Measurements from ENCODE around the gene TMEM175. TPM values are rescaled to one million over a fixed set of nuclear protein-coding genes. Genes with fewer than 3 reads are reported as not detected.

The TMEM175 gene
- polyA plus RNA-seq, 1 donor (not counting 4 experiments of a cell fraction or from before 2014, with no cell fraction given), result 23.2 TPM

- Histone ChIP-seq H3K9me3 (ENCODE audit: control insufficient read depth, low read depth, low read length) (no peaks in the 10 kb centered on the region), H3K4me3 (ENCODE audit: control insufficient read depth in 2 of 3, extremely low read depth in 1 of 3, insufficient read depth in 2 of 3, low read depth in 1 of 3, low read length in 3 of 3) (no peak overlapping the region), H2AFZ (ENCODE audit: control insufficient read depth, low read length) (no peak overlapping the region), H3K9me1 (ENCODE audit: control insufficient read depth, extremely low read depth, insufficient read depth, low read length) (no peaks in the 10 kb centered on the region), H3K27ac (ENCODE audit: control insufficient read depth, insufficient read depth, low read length) (no peak overlapping the region), H3K79me2 (ENCODE audit: control insufficient read depth, insufficient read depth, low read length) (peaks cover 13% of the 10 kb centered on the region), H4K20me1 (ENCODE audit: control insufficient read depth, extremely low read depth, insufficient read depth, low read length) (no peaks in the 10 kb centered on the region), H3K36me3 (ENCODE audit: control insufficient read depth in 2 of 2, extremely low read depth in 1 of 2, insufficient read depth in 2 of 2, low read length in 2 of 2) (peaks cover 6 to 27% of the 10 kb centered on the region in 2 experiments), H3K4me1 (ENCODE audit: control insufficient read depth, extremely low read depth, insufficient read depth, low read length) (no peaks in the 10 kb centered on the region), H3K9ac (ENCODE audit: control insufficient read depth, extremely low read depth, insufficient read depth, low read length) (no peak overlapping the region), H3K4me2 (ENCODE audit: control insufficient read depth, extremely low read depth, insufficient read depth, low read depth, low read length) (no peak overlapping the region), H3K27me3 (ENCODE audit: control insufficient read depth, extremely low read depth, insufficient read depth, low read length) (no peaks in the 10 kb centered on the region)
- FAIRE-seq (no peak), DNase-seq (ENCODE audit: low read depth, low spot score) (no peak)
- dilution Hi-C loops (cut with MboI; ENCODE audit: extremely low pct_ligation_motif_present, low sequenced_read_pairs), result no loop called here
- TF ChIP-seq EZH2 (IDR thresholded peaks at IDR 0.05; ENCODE audit: low read length) (no peak), CTCF (optimal IDR thresholded peaks at IDR 0.05 in 1 of 3, IDR thresholded peaks at IDR 0.05 in 1 of 3, conservative IDR thresholded peaks at IDR 0.05 in 1 of 3; ENCODE audit: extremely low read depth in 1 of 3, insufficient read depth in 2 of 3, low read length in 3 of 3) (no peak)
Observed at GRCh38 chr4:898123-898522, 34.1 kb upstream of the TMEM175 start.

GRCh38 chr4:898869-899555 lies 33.2 kb upstream of the TMEM175 start:
- Histone ChIP-seq H3K4me1 (ENCODE audit: control insufficient read depth, extremely low read depth, insufficient read depth, low read length) (no peaks in the 10 kb centered on the region), H3K27ac (ENCODE audit: control insufficient read depth, insufficient read depth, low read length) (no peak overlapping the region), H4K20me1 (ENCODE audit: control insufficient read depth, extremely low read depth, insufficient read depth, low read length) (no peaks in the 10 kb centered on the region), H3K4me2 (ENCODE audit: control insufficient read depth, extremely low read depth, insufficient read depth, low read depth, low read length) (no peak overlapping the region), H3K36me3 (ENCODE audit: control insufficient read depth in 2 of 2, extremely low read depth in 1 of 2, insufficient read depth in 2 of 2, low read length in 2 of 2) (peaks cover 6 to 27% of the 10 kb centered on the region in 2 experiments), H3K9me3 (ENCODE audit: control insufficient read depth, low read depth, low read length) (no peaks in the 10 kb centered on the region), H2AFZ (ENCODE audit: control insufficient read depth, low read length) (no peak overlapping the region), H3K9me1 (ENCODE audit: control insufficient read depth, extremely low read depth, insufficient read depth, low read length) (no peaks in the 10 kb centered on the region), H3K9ac (ENCODE audit: control insufficient read depth, extremely low read depth, insufficient read depth, low read length) (no peak overlapping the region), H3K27me3 (ENCODE audit: control insufficient read depth, extremely low read depth, insufficient read depth, low read length) (no peaks in the 10 kb centered on the region), H3K4me3 (ENCODE audit: control insufficient read depth in 2 of 3, extremely low read depth in 1 of 3, insufficient read depth in 2 of 3, low read depth in 1 of 3, low read length in 3 of 3) (no peak overlapping the region), H3K79me2 (ENCODE audit: control insufficient read depth, insufficient read depth, low read length) (peaks cover 13% of the 10 kb centered on the region)
- DNase-seq (ENCODE audit: low read depth, low spot score), result no peak
- FAIRE-seq, result no peak
- dilution Hi-C loops (cut with MboI; ENCODE audit: extremely low pct_ligation_motif_present, low sequenced_read_pairs), result no loop called here
- TF ChIP-seq EZH2 (IDR thresholded peaks at IDR 0.05; ENCODE audit: low read length) (no peak), CTCF (optimal IDR thresholded peaks at IDR 0.05 in 1 of 3, IDR thresholded peaks at IDR 0.05 in 1 of 3, conservative IDR thresholded peaks at IDR 0.05 in 1 of 3; ENCODE audit: extremely low read depth in 1 of 3, insufficient read depth in 2 of 3, low read length in 3 of 3) (no peak)
